K562 (cell line): ENCODE results near the gene SZT2. TPM values are rescaled to one million over a fixed set of nuclear protein-coding genes. Genes with fewer than 3 reads are reported as not detected.

Experiments
- ATAC-seq: fragments of 200-7000 bp; cut with Tn5 transposase; 3 replicates; pipeline ENCODE4 v1.9.1; 2020; ENCODE audit warnings: moderate library complexity
- BruUV-seq: library from RNA; stranded (reverse); fragments of 400-500 nt; replicated peaks from 2 replicates; lab custom pipeline; 2021; lab: Mats Ljungman, UMichigan
- CTCF ChIA-PET: fragments of 300-600 bp; formaldehyde crosslinking; extraction: SDS; loops from one replicate; lab custom pipeline; 2021; ENCODE audit warnings: low intra/inter-chr PET ratio; lab: Yijun Ruan, JAX
- POLR2A ChIA-PET: fragments of 300-600, 350-650 bp; sonication (Branson Sonifier 250); formaldehyde crosslinking; extraction: SDS; loops from one replicate; lab custom pipeline; 2021; ENCODE audit warnings: antibody characterized with exemption, inconsistent platforms; lab: Yijun Ruan, JAX
- DNase-seq, 4 experiments: peaks; one replicate each; pipeline versions ENCODE4 v3.0.0 to v3.0.0-alpha.2; 2011 to 2018; ENCODE audit warnings: low spot score in 3 of 4, mixed read lengths in 3 of 4; ENCODE audit errors: extremely low read depth in 1 of 4
- FAIRE-seq: peaks from 2 replicates; lab custom pipeline; 2011; peaks lifted over from hg19 to GRCh38; lab: Jason Lieb, UNC
- H2AFZ ChIP-seq: 2 replicates; pipeline ENCODE4 v1.6.0; 2011; ENCODE audit warnings: low read depth, low read length, control low read depth, inconsistent platforms
- H3K27ac ChIP-seq: fragments of 200-600 bp; 3 replicates; pipeline ENCODE4 v1.8.0; 2011; ENCODE audit warnings: low read depth, mild to moderate bottlenecking, control low read depth, inconsistent platforms, low read length, moderate library complexity, mixed read lengths; ENCODE audit errors: extremely low read depth
- H3K27me3 ChIP-seq, 2 experiments: fragments of 300-600 bp in 1 of 2; 2 replicates in 1 of 2; 3 replicates in 1 of 2; pipeline versions ENCODE4 v1.6.0 to v1.8.0; 2011; ENCODE audit warnings: inconsistent platforms in 2 of 2, low read length in 2 of 2, mild to moderate bottlenecking in 1 of 2, mixed read lengths in 1 of 2, moderate library complexity in 1 of 2; ENCODE audit not compliant: control insufficient read depth in 2 of 2, insufficient read depth in 2 of 2
- H3K36me3 ChIP-seq: fragments of 300-600 bp; 3 replicates; pipeline ENCODE4 v1.8.0; 2011; ENCODE audit warnings: mild to moderate bottlenecking, low read length, inconsistent platforms; ENCODE audit not compliant: control insufficient read depth, insufficient read depth
- H3K4me1 ChIP-seq, 2 experiments: fragments of 200-600 bp in 1 of 2; replicated peaks in 1 of 2; 2 replicates in 1 of 2; 3 replicates in 1 of 2; pipeline versions ENCODE4 v1.5.1 to v1.8.0; 2011; ENCODE audit warnings: inconsistent platforms in 2 of 2, low read length in 2 of 2, mild to moderate bottlenecking in 1 of 2, mixed read lengths in 1 of 2, moderate library complexity in 1 of 2; ENCODE audit not compliant: control insufficient read depth in 2 of 2, insufficient read depth in 2 of 2
- H3K4me2 ChIP-seq: 2 replicates; pipeline ENCODE4 v1.6.1; 2011; ENCODE audit warnings: low read length, control low read depth, inconsistent platforms, mixed read lengths; ENCODE audit not compliant: insufficient read depth
- H3K4me3 ChIP-seq: fragments of 200-600 bp; sonication (generic), shearing (Covaris generic); 2 replicates; pipeline ENCODE4 v1.5.1; 2016; ENCODE audit warnings: control low read depth, inconsistent platforms
- H3K79me2 ChIP-seq: fragments of 200-600 bp; 3 replicates; pipeline ENCODE4 v1.8.0; 2011; ENCODE audit warnings: low read length, inconsistent platforms; ENCODE audit not compliant: control insufficient read depth, insufficient read depth
- H3K9ac ChIP-seq, 2 experiments: 2 replicates each; pipeline versions ENCODE4 v1.6.0 to v1.6.1; 2011; ENCODE audit warnings: low read depth in 2 of 2, low read length in 2 of 2, control low read depth in 1 of 2, inconsistent platforms in 1 of 2, mild to moderate bottlenecking in 1 of 2, mixed read lengths in 1 of 2; ENCODE audit not compliant: insufficient read depth in 1 of 2
- H3K9me1 ChIP-seq: one replicate; pipeline ENCODE4 v1.6.0; 2011; ENCODE audit warnings: inconsistent platforms, mild to moderate bottlenecking, low read length, moderate library complexity; ENCODE audit not compliant: control insufficient read depth, insufficient read depth
- H3K9me3 ChIP-seq: replicated peaks from 2 replicates; pipeline ENCODE4 v1.5.1; 2011; ENCODE audit warnings: low read depth, low read length, inconsistent platforms; ENCODE audit not compliant: control insufficient read depth, insufficient read depth
- H4K20me1 ChIP-seq: replicated peaks from 2 replicates; pipeline ENCODE4 v1.6.1; 2011; ENCODE audit warnings: low read length, inconsistent platforms, mixed read lengths; ENCODE audit not compliant: control insufficient read depth, insufficient read depth
- AFF4 ChIP-seq: sonication (generic); formaldehyde crosslinking; IDR thresholded peaks from 2 replicates; pipeline ENCODE4 v1.8.0; 2023; ENCODE audit warnings: mild to moderate bottlenecking, missing genetic modification reagents
- CEBPZ ChIP-seq: fragments of 150-350 bp; IDR thresholded peaks from 2 replicates; pipeline ENCODE4 v1.6.1; 2014; ENCODE audit warnings: low read depth, mild to moderate bottlenecking, low read length, borderline replicate concordance
- ETV5 ChIP-seq: sonication (generic); formaldehyde crosslinking; IDR thresholded peaks from 2 replicates; pipeline ENCODE4 v1.4.0; 2020; ENCODE audit warnings: low read depth, mild to moderate bottlenecking, missing genetic modification reagents
- FOSL1 ChIP-seq: fragments of 200-800 bp; sonication (Bioruptor generic); conservative IDR thresholded peaks from 2 replicates; pipeline ENCODE4 v1.6.1; 2016; ENCODE audit warnings: missing genetic modification characterization, missing compliant biosample characterization
- ILK ChIP-seq: fragments of 450-650 bp; IDR thresholded peaks from 2 replicates; pipeline ENCODE4 v1.6.1; 2016; ENCODE audit warnings: missing genetic modification characterization, low read depth, mild to moderate bottlenecking, missing compliant biosample characterization, moderate library complexity, borderline replicate concordance
- NR3C1 ChIP-seq: sonication (generic); formaldehyde crosslinking; IDR thresholded peaks from 2 replicates; pipeline ENCODE4 v1.8.1; 2022; ENCODE audit warnings: missing genetic modification reagents
- PHF8 ChIP-seq: fragments of 200-600 bp; sonication (generic); IDR thresholded peaks from 2 replicates; pipeline ENCODE4 v1.6.1; 2012; ENCODE audit warnings: mixed run types, mild to moderate bottlenecking, inconsistent platforms, low read length, moderate library complexity, borderline replicate concordance
- STAG1 ChIP-seq: sonication (generic); formaldehyde crosslinking; IDR thresholded peaks from 2 replicates; pipeline ENCODE4 v1.5.0; 2020; ENCODE audit warnings: missing genetic modification reagents, borderline replicate concordance
- ZMIZ1 ChIP-seq, 2 experiments: fragments of 150-350 bp in 1 of 2; IDR thresholded peaks; 2 replicates each; pipeline ENCODE4 v1.6.1; 2012 to 2016; ENCODE audit warnings: low read depth in 2 of 2, low read length in 2 of 2, mild to moderate bottlenecking in 1 of 2, moderate library complexity in 1 of 2
- ZNF561 ChIP-seq: fragments of 450-650 bp; formaldehyde crosslinking; conservative IDR thresholded peaks from 2 replicates; pipeline ENCODE4 v1.4.0; 2020; ENCODE audit warnings: mild to moderate bottlenecking, moderate library complexity
- WGBS: fragments of 100-300 bp; shearing (Covaris generic); methylation state at CpG from one replicate; pipeline ENCODE4 v1.1.6; 2016; ENCODE audit warnings: low coverage, mixed read lengths; ENCODE audit not compliant: insufficient coverage; ENCODE audit errors: missing lambda C conversion rate; 5-methylcytosine and 5-hydroxymethylcytosine counted together
- in situ Hi-C: fragments of 300-500 bp; cut with MboI; formaldehyde crosslinking; loops from 4 replicates; pipeline ENCODE4 v1.15.0; 2018; ENCODE audit warnings: inconsistent platforms, mixed read lengths
- intact Hi-C: fragments of 100-400 bp; cut with micrococcal nuclease; formaldehyde crosslinking; loops from 2 replicates; pipeline ENCODE4 v1.14.2; 2022
- polyA plus RNA-seq, 8 experiments: library from polyadenylated mRNA; depleted of rRNA in 4 of 8; stranded (reverse) in 5 of 8; unstranded in 3 of 8; fragments of >200 nt; fragmentation: Nextera tagmentation in 2 of 8; fragmentation: Illumina TruSeq in 1 of 8; extraction: Ambion mirVana in 2 of 8; extraction: Trizol in 1 of 8; gene quantifications; 2 replicates each; pipeline versions ENCODE4 v1.2.1 to v1.2.3, GENCODE V29; 2011 to 2014; ENCODE audit warnings: inconsistent platforms in 1 of 8, missing spikeins in 1 of 8
- total RNA-seq, 7 experiments: library from RNA; depleted of rRNA in 6 of 7; stranded (reverse); fragments of >200 nt in 6 of 7; fragmentation: Illumina TruSeq in 2 of 7; extraction: Trizol in 2 of 7; gene quantifications; 2 replicates each; pipeline versions ENCODE4 v1.2.1 to v1.2.3, GENCODE V29; 2011 to 2021; ENCODE audit warnings: low replicate concordance in 1 of 7

The SZT2 gene
- total and polyA plus RNA-seq, 9 of the 15 experiments (the other 6 are each of a cell fraction or from before 2014, with no cell fraction given) = 0.88 to 31.0 (median 12.8) TPM

- Histone ChIP-seq H3K27me3 (no peaks in the 10 kb centered on the region), H3K79me2 (no peaks in the 10 kb centered on the region), H4K20me1 (peaks cover 27% of the 10 kb centered on the region), H3K4me2 (peak overlapping the region; percentile 43; the same call in 1 of the 2 replicates), H3K9me1 (no peaks in the 10 kb centered on the region), H3K9ac (no peak overlapping the region), H3K36me3 (peaks cover 41% of the 10 kb centered on the region), H2AFZ (no peak overlapping the region), H3K4me1 (peaks cover 11 to 22% of the 10 kb centered on the region in 2 experiments; a peak in 4 of 5 replicates), H3K9me3 (no peaks in the 10 kb centered on the region), H3K4me3 (no peak overlapping the region), H3K27ac (no peak overlapping the region)
- intact Hi-C loops = no loop called here
- ChIA-PET POLR2A (interaction anchor here (0.6 to 1.1 kb wide), 2 partner anchors 8 to 13 kb away, joined by 3 read pairs; no protein-coding TSS in a partner anchor), CTCF (no interaction called here)
- DNase-seq (peak; percentile 67 to 87 (median 70)), ATAC-seq (peak; percentile 86), FAIRE-seq (peak; percentile 72)
- in situ Hi-C loops = no loop called here
- BruUV-seq = no TSS peak
- WGBS = 18% methylated on average over 6 of the region's 6 CpGs
- no peak for TF ChIP-seq AFF4 (CRISPR knock-in tag)
- TF ChIP-seq ILK (tag) = no peak
- TF ChIP-seq CEBPZ = no peak
- no peak for TF ChIP-seq STAG1 (CRISPR knock-in tag)
- no peak for TF ChIP-seq ETV5 (CRISPR knock-in tag)
- no peak for TF ChIP-seq ZNF561 (CRISPR knock-in tag)
- TF ChIP-seq PHF8 = no peak
- peak; percentile 65 for TF ChIP-seq FOSL1 (tag)
- no peak for TF ChIP-seq NR3C1 (CRISPR knock-in tag)
- TF ChIP-seq ZMIZ1 (IDR thresholded peaks at IDR 0.05; ENCODE audit: low read depth in 2 of 2, low read length in 2 of 2) = no peak
These were observed 15.6 kb downstream of the SZT2 start for GRCh38 chr1:43405219-43405875.
